H1 (cell line): ENCODE measurements around the gene CHRM4. TPM values are rescaled to one million over a fixed set of nuclear protein-coding genes. Genes with fewer than 3 reads are reported as not detected.
A peak's percentile ranks its signal among the peaks of the same experiment; 100 is the strongest.

Source experiments
- CTCF ChIA-PET: fragments of 300-600 bp; sonication (Branson Sonifier 250); formaldehyde crosslinking; loops from one replicate; lab custom pipeline; 2021; ENCODE audit not compliant: partially characterized antibody; lab: Charles Lee
- POLR2A ChIA-PET: fragments of 300-600 bp; sonication (Branson Sonifier 250); formaldehyde crosslinking; loops from one replicate; lab custom pipeline; 2021; ENCODE audit warnings: inconsistent platforms; ENCODE audit not compliant: partially characterized antibody; lab: Charles Lee
- DNase-seq, 2 experiments: peaks; one replicate each; pipeline versions ENCODE4 v3.0.0 to v3.0.0-alpha.2; 2010 to 2022; ENCODE audit warnings: low spot score in 2 of 2, low read depth in 1 of 2, mixed read lengths in 1 of 2
- FAIRE-seq: peaks from 2 replicates; lab custom pipeline; 2011; peaks lifted over from hg19 to GRCh38; lab: Jason Lieb, UNC
- H2AFZ ChIP-seq: 2 replicates; pipeline ENCODE4 v1.8.1; 2012; ENCODE audit warnings: low read length, inconsistent platforms
- H2AK5ac ChIP-seq: 2 replicates; pipeline ENCODE4 v1.6.1; 2013; ENCODE audit warnings: low read depth, low read length
- H2BK120ac ChIP-seq: replicated peaks from 2 replicates; pipeline ENCODE3; 2013; ENCODE audit warnings: low read depth, low read length, inconsistent platforms
- H2BK12ac ChIP-seq: 2 replicates; pipeline ENCODE4 v1.6.1; 2013; ENCODE audit warnings: low read depth, low read length
- H2BK15ac ChIP-seq: 2 replicates; pipeline ENCODE4 v1.6.1; 2013; ENCODE audit warnings: low read length
- H2BK20ac ChIP-seq: 2 replicates; pipeline ENCODE4 v1.6.1; 2013; ENCODE audit warnings: low read length
- H2BK5ac ChIP-seq: 2 replicates; pipeline ENCODE4 v1.6.1; 2013; ENCODE audit warnings: low read depth, low read length
- H3K14ac ChIP-seq: 2 replicates; pipeline ENCODE4 v1.6.1; 2013; ENCODE audit warnings: inconsistent platforms; ENCODE audit not compliant: insufficient read length
- H3K18ac ChIP-seq: 2 replicates; pipeline ENCODE4 v1.6.1; 2013; ENCODE audit warnings: low read length; ENCODE audit errors: extremely low read depth
- H3K23ac ChIP-seq: 2 replicates; pipeline ENCODE4 v1.6.1; 2013; ENCODE audit warnings: inconsistent platforms; ENCODE audit not compliant: insufficient read length
- H3K23me2 ChIP-seq: 2 replicates; pipeline ENCODE4 v1.6.1; 2013; ENCODE audit warnings: low read depth, low read length
- H3K27ac ChIP-seq: 2 replicates; pipeline ENCODE4 v1.6.1; 2011; ENCODE audit warnings: low read depth, low read length, inconsistent platforms
- H3K27me3 ChIP-seq, 4 experiments: replicated peaks in 1 of 4; 1 replicate in 1 of 4; 2 replicates in 3 of 4; pipeline versions ENCODE4 v1.6.1 to v1.8.1; 2011 to 2013; ENCODE audit warnings: low read length in 3 of 4, mild to moderate bottlenecking in 3 of 4, inconsistent platforms in 2 of 4, mixed read lengths in 2 of 4, moderate library complexity in 1 of 4; ENCODE audit not compliant: control insufficient read depth in 3 of 4, insufficient read depth in 3 of 4; ENCODE audit errors: extremely low read depth in 1 of 4
- H3K36me3 ChIP-seq, 4 experiments: 2 replicates each; pipeline versions ENCODE4 v1.6.1 to v1.8.1; 2011 to 2013; ENCODE audit warnings: mild to moderate bottlenecking in 4 of 4, low read length in 3 of 4, moderate library complexity in 2 of 4, control low read depth in 1 of 4, inconsistent platforms in 1 of 4; ENCODE audit not compliant: insufficient read depth in 4 of 4, control insufficient read depth in 2 of 4
- H3K4ac ChIP-seq: replicated peaks from 2 replicates; pipeline ENCODE3; 2013; ENCODE audit warnings: low read length, low read depth, mixed read lengths, inconsistent platforms; ENCODE audit not compliant: insufficient read length
- H3K4me1 ChIP-seq, 4 experiments: replicated peaks in 1 of 4; 1 replicate in 1 of 4; 2 replicates in 3 of 4; pipeline versions ENCODE4 v1.6.1 to v1.8.1; 2011 to 2013; ENCODE audit warnings: low read length in 3 of 4, inconsistent platforms in 2 of 4, mixed read lengths in 1 of 4; ENCODE audit not compliant: insufficient read depth in 4 of 4, control insufficient read depth in 3 of 4
- H3K4me2 ChIP-seq, 2 experiments: 2 replicates each; pipeline versions ENCODE4 v1.6.1 to v1.8.1; 2011 to 2013; ENCODE audit warnings: low read depth in 2 of 2, low read length in 2 of 2, control low read depth in 1 of 2, inconsistent platforms in 1 of 2, mild to moderate bottlenecking in 1 of 2; ENCODE audit not compliant: insufficient read depth in 1 of 2
- H3K4me3 ChIP-seq, 4 experiments: fragments of 200-600, 300-600 bp in 1 of 4; sonication (generic), shearing (Covaris generic), sonication (Bioruptor Twin) in 1 of 4; 2 replicates each; pipeline versions ENCODE4 v1.5.1 to v1.8.1; 2011 to 2016; ENCODE audit warnings: low read length in 4 of 4, low read depth in 3 of 4, control low read depth in 2 of 4, inconsistent platforms in 2 of 4, mild to moderate bottlenecking in 2 of 4, mixed read lengths in 1 of 4, moderate library complexity in 1 of 4; ENCODE audit not compliant: insufficient read depth in 2 of 4; ENCODE audit errors: extremely low read depth in 1 of 4
- H3K56ac ChIP-seq: replicated peaks from 2 replicates; pipeline ENCODE3; 2013; ENCODE audit warnings: low read depth, mild to moderate bottlenecking, mixed read lengths, low read length, inconsistent platforms; ENCODE audit not compliant: insufficient read length
- H3K79me1 ChIP-seq: 2 replicates; pipeline ENCODE4 v1.6.1; 2013; ENCODE audit warnings: low read depth, low read length, control low read depth
- H3K79me2 ChIP-seq, 2 experiments: 2 replicates each; pipeline versions ENCODE4 v1.6.1 to v1.8.1; 2012 to 2013; ENCODE audit warnings: low read length in 2 of 2, mild to moderate bottlenecking in 2 of 2, inconsistent platforms in 1 of 2; ENCODE audit not compliant: insufficient read depth in 2 of 2, control insufficient read depth in 1 of 2
- H3K9ac ChIP-seq, 4 experiments: replicated peaks in 1 of 4; 1 replicate in 1 of 4; 2 replicates in 3 of 4; pipeline versions ENCODE4 v1.6.1 to v1.8.1; 2011 to 2013; ENCODE audit warnings: low read depth in 3 of 4, low read length in 3 of 4, control low read depth in 2 of 4, mild to moderate bottlenecking in 2 of 4, moderate library complexity in 2 of 4, inconsistent platforms in 1 of 4; ENCODE audit errors: extremely low read depth in 1 of 4
- H3K9me3 ChIP-seq, 2 experiments: 2 replicates each; pipeline versions ENCODE4 v1.6.1 to v1.8.1; 2012 to 2013; ENCODE audit warnings: mild to moderate bottlenecking in 2 of 2, moderate library complexity in 2 of 2, control low read depth in 1 of 2, inconsistent platforms in 1 of 2, low read depth in 1 of 2, low read length in 1 of 2, mixed read lengths in 1 of 2; ENCODE audit not compliant: insufficient read depth in 2 of 2
- H4K20me1 ChIP-seq, 2 experiments: replicated peaks in 1 of 2; 2 replicates each; pipeline versions ENCODE3 to v1.8.1; 2011 to 2013; ENCODE audit warnings: inconsistent platforms in 2 of 2, low read length in 2 of 2, mild to moderate bottlenecking in 1 of 2; ENCODE audit not compliant: insufficient read depth in 2 of 2, control insufficient read depth in 1 of 2
- H4K5ac ChIP-seq: 2 replicates; pipeline ENCODE4 v1.6.1; 2013; ENCODE audit warnings: low read length, low read depth, mixed read lengths, inconsistent platforms; ENCODE audit not compliant: insufficient read length
- H4K8ac ChIP-seq: 2 replicates; pipeline ENCODE4 v1.8.0; 2013; ENCODE audit warnings: mild to moderate bottlenecking, moderate library complexity, low read length, inconsistent platforms; ENCODE audit not compliant: insufficient read depth; ENCODE audit errors: extremely low read depth
- H4K91ac ChIP-seq: replicated peaks from 2 replicates; pipeline ENCODE3; 2013; ENCODE audit warnings: low read length, mixed read lengths, inconsistent platforms; ENCODE audit not compliant: insufficient read length
- CBX8 ChIP-seq: fragments of 300-800, 300-1000 bp; sonication (generic); IDR thresholded peaks from 2 replicates; pipeline ENCODE4 v1.7.1; 2016; ENCODE audit warnings: low read depth, low read length, borderline replicate concordance
- CHD2 ChIP-seq: IDR thresholded peaks from 2 replicates; pipeline ENCODE4 v1.6.1; 2012; ENCODE audit warnings: low read length, improper control_type of control experiment
- GABPA ChIP-seq: IDR thresholded peaks from 2 replicates; pipeline ENCODE4 v1.6.1; 2011; ENCODE audit warnings: mild to moderate bottlenecking, low read length, moderate library complexity, borderline replicate concordance; ENCODE audit not compliant: insufficient read depth
- HDAC2 ChIP-seq, 2 experiments: fragments of 300-600 bp in 1 of 2; sonication (generic) in 1 of 2; IDR thresholded peaks; 2 replicates each; pipeline ENCODE4 v1.6.1; 2011 to 2012; ENCODE audit warnings: low read depth in 2 of 2, low read length in 2 of 2, mild to moderate bottlenecking in 2 of 2, moderate library complexity in 2 of 2, borderline replicate concordance in 1 of 2, inconsistent platforms in 1 of 2
- KDM5A ChIP-seq: fragments of 200-600 bp; IDR thresholded peaks from 2 replicates; pipeline ENCODE4 v1.7.1; 2012; ENCODE audit warnings: mild to moderate bottlenecking, low read length, inconsistent platforms, mixed read lengths
- MAFK ChIP-seq: IDR thresholded peaks from 2 replicates; pipeline ENCODE4 v1.6.1; 2012; ENCODE audit warnings: low read depth, mild to moderate bottlenecking, improper control_type of control experiment, low read length
- PHF8 ChIP-seq: fragments of 200-600 bp; sonication (generic); conservative IDR thresholded peaks from 2 replicates; pipeline ENCODE4 v1.7.1; 2012; ENCODE audit warnings: low read depth, mild to moderate bottlenecking, inconsistent platforms, low read length, moderate library complexity
- POLR2A ChIP-seq, 2 experiments: IDR thresholded peaks; 1 replicate in 1 of 2; 2 replicates in 1 of 2; pipeline ENCODE4 v1.6.1; 2011; ENCODE audit warnings: low read depth in 2 of 2, low read length in 2 of 2, mild to moderate bottlenecking in 2 of 2; ENCODE audit errors: control extremely low read depth in 1 of 2
- SUZ12 ChIP-seq: fragments of 200-600 bp; sonication (generic); IDR thresholded peaks from 2 replicates; pipeline ENCODE4 v1.6.1; 2012; ENCODE audit warnings: mild to moderate bottlenecking, inconsistent platforms, low read length, moderate library complexity, mixed read lengths
- TAF7 ChIP-seq: optimal IDR thresholded peaks from 2 replicates; pipeline ENCODE3; 2011; ENCODE audit warnings: low read depth, mild to moderate bottlenecking, inconsistent platforms, low read length, moderate library complexity, borderline replicate concordance
- TEAD4 ChIP-seq: IDR thresholded peaks from 2 replicates; pipeline ENCODE4 v1.6.1; 2012; ENCODE audit warnings: low read depth, low read length, inconsistent platforms, mixed read lengths
- ZNF274 ChIP-seq: IDR thresholded peaks from 2 replicates; pipeline ENCODE4 v1.7.0; 2012; ENCODE audit warnings: low read length, borderline replicate concordance; ENCODE audit errors: extremely low read depth
- WGBS, 2 experiments: shearing (Covaris generic) in 1 of 2; methylation state at CpG; one replicate each; pipeline versions ENCODE4 v1.1.6 to v1.1.7; 2013 to 2015; ENCODE audit warnings: low lambda C conversion rate in 2 of 2, mixed read lengths in 2 of 2, inconsistent platforms in 1 of 2, low coverage in 1 of 2, missing lambda C conversion rate in 1 of 2; ENCODE audit not compliant: insufficient replicate concordance in 2 of 2, insufficient coverage in 1 of 2, insufficient read length in 1 of 2; ENCODE audit errors: extremely low coverage in 1 of 2, missing lambda C conversion rate in 1 of 2; 5-methylcytosine and 5-hydroxymethylcytosine counted together
- polyA plus RNA-seq, 7 experiments: library from polyadenylated mRNA; depleted of rRNA in 3 of 7; stranded (reverse) in 5 of 7; unstranded in 2 of 7; fragments of >200 nt in 5 of 7; fragments of 200-250 nt in 2 of 7; gene quantifications; 1 replicate in 5 of 7; 2 replicates in 1 of 7; 4 replicates in 1 of 7; pipeline versions ENCODE4 v1.2.1 to v1.2.3, GENCODE V29; 2011 to 2013; ENCODE audit warnings: missing spikeins in 2 of 7, mixed read lengths in 2 of 7
- total RNA-seq: library from RNA; stranded (reverse); fragmentation: NEBNext Ultra II Directional; extraction: Animal tissue kit (Norgen Biotek cat#: 25700); gene quantifications from 2 replicates; pipeline ENCODE4 v1.2.1, GENCODE V29; 2021
- TF ChIP-seq, protein P1 (sequence below): IDR thresholded peaks from 2 replicates; pipeline ENCODE4 v1.6.1; 2011; ENCODE audit warnings: low read depth, mild to moderate bottlenecking, low read length; ENCODE audit not compliant: insufficient read depth

The CHRM4 gene
- total and polyA plus RNA-seq, 2 of the 8 experiments (the other 6 are each of a cell fraction or from before 2014, with no cell fraction given): 1.1 to 1.3 TPM

DNA sequence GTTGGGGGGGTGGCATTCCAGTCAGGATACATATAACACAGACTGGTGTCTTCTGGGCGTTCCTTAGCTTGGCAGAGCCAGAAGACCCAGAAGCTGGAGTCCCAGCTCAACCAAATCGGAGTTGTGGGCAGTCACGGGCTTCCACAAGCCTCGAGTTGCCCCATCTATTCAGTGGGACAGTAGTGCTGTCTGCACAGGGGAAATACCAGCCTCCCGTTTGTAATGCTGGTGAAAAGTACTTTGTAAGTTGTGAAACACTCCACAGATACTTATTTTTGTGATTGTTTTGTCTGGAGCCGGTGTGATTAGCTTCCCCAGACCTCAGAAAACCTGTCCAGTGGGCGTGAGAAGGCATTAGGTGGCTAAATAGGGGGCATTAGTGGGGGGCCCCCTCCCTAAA is 30.7 kb downstream of the CHRM4 start:
- no peak overlapping the region for H2BK20ac ChIP-seq
- H3K9me3 ChIP-seq: no peaks in the 10 kb centered on the region
- H3K23ac ChIP-seq: no peak overlapping the region
- H3K4me2 ChIP-seq: no peak overlapping the region
- no peaks in the 10 kb centered on the region for H3K23me2 ChIP-seq
- no peak overlapping the region for H2BK120ac ChIP-seq
- no peak overlapping the region for H4K91ac ChIP-seq
- H3K4me1 ChIP-seq: peaks cover 0 to 21% (median 14%) of the 10 kb centered on the region in 4 experiments; a peak in 6 of 7 replicates
- no peak overlapping the region for H3K4ac ChIP-seq
- H4K8ac ChIP-seq: peak overlapping the region; percentile 9; the same call in 1 of the 2 replicates
- ChIA-PET CTCF (interaction anchor here (0.6 to 44.5 kb wide), 9 partner anchors 1 to 289 kb away, joined by 3 to 1004 read pairs (median 5); partner anchors contain the start of genes DGKZ and MDK), POLR2A (interaction anchor here (0.6 to 7.8 kb wide), 7 partner anchors 10 to 66 kb away, joined by 3 to 69 read pairs (median 4); partner anchors contain the start of genes DGKZ and MDK)
- no peak overlapping the region for H4K5ac ChIP-seq
- no peak overlapping the region for H2AFZ ChIP-seq
- 95% methylated on average over 7 of the region's 7 CpGs; no CpG with 5 or more reads in 1 of the 2 experiments for WGBS, 2 experiments
- no peak overlapping the region for H2AK5ac ChIP-seq
- H2BK15ac ChIP-seq: no peak overlapping the region
- peaks cover 29% of the 10 kb centered on the region for H3K79me1 ChIP-seq
- H3K18ac ChIP-seq: no peak overlapping the region
- no peak overlapping the region for H3K4me3 ChIP-seq
- no peak overlapping the region for H3K56ac ChIP-seq
- no peak for DNase-seq
- no peaks in the 10 kb centered on the region for H3K27me3 ChIP-seq
- H3K36me3 ChIP-seq: no peaks in the 10 kb centered on the region
- peaks cover 9 to 37% of the 10 kb centered on the region in 2 experiments for H4K20me1 ChIP-seq
- no peak for FAIRE-seq
- H2BK12ac ChIP-seq: no peak overlapping the region
- no peak overlapping the region for H3K14ac ChIP-seq
- H3K9ac ChIP-seq: no peak overlapping the region
- H3K27ac ChIP-seq: no peak overlapping the region
- TF ChIP-seq SUZ12: no peak
- TF ChIP-seq GABPA: no peak
- TF ChIP-seq ZNF274: no peak
- no peak for TF ChIP-seq TAF7
- TF ChIP-seq HDAC2 (IDR thresholded peaks at IDR 0.05; ENCODE audit: borderline replicate concordance in 1 of 2, low read depth in 2 of 2, low read length in 2 of 2): no peak
- no peak for TF ChIP-seq PHF8
- TF ChIP-seq KDM5A: no peak
- TF ChIP-seq POLR2A (IDR thresholded peaks at IDR 0.05; ENCODE audit: control extremely low read depth in 1 of 2, low read depth in 2 of 2, low read length in 2 of 2): no peak
- TF ChIP-seq TEAD4: no peak
- TF ChIP-seq, protein P1, sequence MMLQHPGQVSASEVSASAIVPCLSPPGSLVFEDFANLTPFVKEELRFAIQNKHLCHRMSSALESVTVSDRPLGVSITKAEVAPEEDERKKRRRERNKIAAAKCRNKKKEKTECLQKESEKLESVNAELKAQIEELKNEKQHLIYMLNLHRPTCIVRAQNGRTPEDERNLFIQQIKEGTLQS: no peak
- TF ChIP-seq CHD2: no peak
- no peak for TF ChIP-seq CBX8
- no peak for TF ChIP-seq MAFK
- peaks cover 0 to 77% of the 10 kb centered on the region in 2 experiments; a peak in 2 of 4 replicates for H3K79me2 ChIP-seq
- peak overlapping the region; percentile 35; the same call in 1 of the 2 replicates for H2BK5ac ChIP-seq
